K562 (cell line): ENCODE results near the gene BPTF. TPM values are rescaled to one million over a fixed set of nuclear protein-coding genes. Genes with fewer than 3 reads are reported as not detected.

ENCODE experiments used
- ATAC-seq: fragments of 200-7000 bp; cut with Tn5 transposase; 3 replicates; pipeline ENCODE4 v1.9.1; 2020; ENCODE audit warnings: moderate library complexity
- BruUV-seq: library from RNA; stranded (reverse); fragments of 400-500 nt; replicated peaks from 2 replicates; lab custom pipeline; 2021; lab: Mats Ljungman, UMichigan
- CTCF ChIA-PET: fragments of 300-600 bp; formaldehyde crosslinking; extraction: SDS; loops from one replicate; lab custom pipeline; 2021; ENCODE audit warnings: low intra/inter-chr PET ratio; lab: Yijun Ruan, JAX
- POLR2A ChIA-PET: fragments of 300-600, 350-650 bp; sonication (Branson Sonifier 250); formaldehyde crosslinking; extraction: SDS; loops from one replicate; lab custom pipeline; 2021; ENCODE audit warnings: antibody characterized with exemption, inconsistent platforms; lab: Yijun Ruan, JAX
- DNase-seq, 4 experiments: peaks; one replicate each; pipeline versions ENCODE4 v3.0.0 to v3.0.0-alpha.2; 2011 to 2018; ENCODE audit warnings: low spot score in 3 of 4, mixed read lengths in 3 of 4; ENCODE audit errors: extremely low read depth in 1 of 4
- FAIRE-seq: peaks from 2 replicates; lab custom pipeline; 2011; peaks lifted over from hg19 to GRCh38; lab: Jason Lieb, UNC
- H2AFZ ChIP-seq: 2 replicates; pipeline ENCODE4 v1.6.0; 2011; ENCODE audit warnings: low read depth, low read length, control low read depth, inconsistent platforms
- H3K27ac ChIP-seq: fragments of 200-600 bp; 3 replicates; pipeline ENCODE4 v1.8.0; 2011; ENCODE audit warnings: low read depth, mild to moderate bottlenecking, control low read depth, inconsistent platforms, low read length, moderate library complexity, mixed read lengths; ENCODE audit errors: extremely low read depth
- H3K27me3 ChIP-seq, 2 experiments: fragments of 300-600 bp in 1 of 2; 2 replicates in 1 of 2; 3 replicates in 1 of 2; pipeline versions ENCODE4 v1.6.0 to v1.8.0; 2011; ENCODE audit warnings: inconsistent platforms in 2 of 2, low read length in 2 of 2, mild to moderate bottlenecking in 1 of 2, mixed read lengths in 1 of 2, moderate library complexity in 1 of 2; ENCODE audit not compliant: control insufficient read depth in 2 of 2, insufficient read depth in 2 of 2
- H3K36me3 ChIP-seq: fragments of 300-600 bp; 3 replicates; pipeline ENCODE4 v1.8.0; 2011; ENCODE audit warnings: mild to moderate bottlenecking, low read length, inconsistent platforms; ENCODE audit not compliant: control insufficient read depth, insufficient read depth
- H3K4me1 ChIP-seq, 2 experiments: fragments of 200-600 bp in 1 of 2; replicated peaks in 1 of 2; 2 replicates in 1 of 2; 3 replicates in 1 of 2; pipeline versions ENCODE4 v1.5.1 to v1.8.0; 2011; ENCODE audit warnings: inconsistent platforms in 2 of 2, low read length in 2 of 2, mild to moderate bottlenecking in 1 of 2, mixed read lengths in 1 of 2, moderate library complexity in 1 of 2; ENCODE audit not compliant: control insufficient read depth in 2 of 2, insufficient read depth in 2 of 2
- H3K4me2 ChIP-seq: 2 replicates; pipeline ENCODE4 v1.6.1; 2011; ENCODE audit warnings: low read length, control low read depth, inconsistent platforms, mixed read lengths; ENCODE audit not compliant: insufficient read depth
- H3K4me3 ChIP-seq: fragments of 200-600 bp; sonication (generic), shearing (Covaris generic); 2 replicates; pipeline ENCODE4 v1.5.1; 2016; ENCODE audit warnings: control low read depth, inconsistent platforms
- H3K79me2 ChIP-seq: fragments of 200-600 bp; 3 replicates; pipeline ENCODE4 v1.8.0; 2011; ENCODE audit warnings: low read length, inconsistent platforms; ENCODE audit not compliant: control insufficient read depth, insufficient read depth
- H3K9ac ChIP-seq, 2 experiments: 2 replicates each; pipeline versions ENCODE4 v1.6.0 to v1.6.1; 2011; ENCODE audit warnings: low read depth in 2 of 2, low read length in 2 of 2, control low read depth in 1 of 2, inconsistent platforms in 1 of 2, mild to moderate bottlenecking in 1 of 2, mixed read lengths in 1 of 2; ENCODE audit not compliant: insufficient read depth in 1 of 2
- H3K9me1 ChIP-seq: one replicate; pipeline ENCODE4 v1.6.0; 2011; ENCODE audit warnings: inconsistent platforms, mild to moderate bottlenecking, low read length, moderate library complexity; ENCODE audit not compliant: control insufficient read depth, insufficient read depth
- H3K9me3 ChIP-seq: replicated peaks from 2 replicates; pipeline ENCODE4 v1.5.1; 2011; ENCODE audit warnings: low read depth, low read length, inconsistent platforms; ENCODE audit not compliant: control insufficient read depth, insufficient read depth
- H4K20me1 ChIP-seq: replicated peaks from 2 replicates; pipeline ENCODE4 v1.6.1; 2011; ENCODE audit warnings: low read length, inconsistent platforms, mixed read lengths; ENCODE audit not compliant: control insufficient read depth, insufficient read depth
- CEBPG ChIP-seq, 3 experiments: fragments of 200-800 bp in 1 of 3; sonication (Bioruptor generic) in 1 of 3; sonication (generic) in 1 of 3; formaldehyde crosslinking in 1 of 3; IDR thresholded peaks in 2 of 3; conservative IDR thresholded peaks in 1 of 3; 2 replicates each; pipeline versions ENCODE4 v1.6.1 to v1.8.0; 2016 to 2022; ENCODE audit warnings: missing compliant biosample characterization in 2 of 3, missing genetic modification characterization in 2 of 3, mild to moderate bottlenecking in 1 of 3, missing genetic modification reagents in 1 of 3
- HNRNPLL ChIP-seq: fragments of 200-400 bp; formaldehyde crosslinking; IDR thresholded peaks from 2 replicates; pipeline ENCODE4 v1.6.1; 2017; ENCODE audit warnings: low read length, low read depth, mild to moderate bottlenecking; ENCODE audit not compliant: poor library complexity, severe bottlenecking
- KAT8 ChIP-seq: fragments of 450-650 bp; IDR thresholded peaks from 2 replicates; pipeline ENCODE4 v1.6.1; 2016; ENCODE audit warnings: low read depth, mild to moderate bottlenecking
- KLF13 ChIP-seq: fragments of 450-650 bp; IDR thresholded peaks from 2 replicates; pipeline ENCODE4 v1.6.1; 2016; ENCODE audit warnings: missing genetic modification characterization, low read depth, mild to moderate bottlenecking, missing compliant biosample characterization, moderate library complexity, borderline replicate concordance
- MEF2D ChIP-seq: conservative IDR thresholded peaks from 2 replicates; pipeline ENCODE4 v1.6.1; 2016; ENCODE audit warnings: low read depth, missing genetic modification characterization, missing compliant biosample characterization
- MITF ChIP-seq: IDR thresholded peaks from 2 replicates; pipeline ENCODE4 v1.6.1; 2014; ENCODE audit warnings: antibody characterized with exemption
- NFIC ChIP-seq: fragments of 450-650 bp; IDR thresholded peaks from 2 replicates; pipeline ENCODE4 v1.6.1; 2017; ENCODE audit warnings: mild to moderate bottlenecking, inconsistent platforms
- WGBS: fragments of 100-300 bp; shearing (Covaris generic); methylation state at CpG from one replicate; pipeline ENCODE4 v1.1.6; 2016; ENCODE audit warnings: low coverage, mixed read lengths; ENCODE audit not compliant: insufficient coverage; ENCODE audit errors: missing lambda C conversion rate; 5-methylcytosine and 5-hydroxymethylcytosine counted together
- in situ Hi-C: fragments of 300-500 bp; cut with MboI; formaldehyde crosslinking; loops from 4 replicates; pipeline ENCODE4 v1.15.0; 2018; ENCODE audit warnings: inconsistent platforms, mixed read lengths
- intact Hi-C: fragments of 100-400 bp; cut with micrococcal nuclease; formaldehyde crosslinking; loops from 2 replicates; pipeline ENCODE4 v1.14.2; 2022
- polyA plus RNA-seq, 8 experiments: library from polyadenylated mRNA; depleted of rRNA in 4 of 8; stranded (reverse) in 5 of 8; unstranded in 3 of 8; fragments of >200 nt; fragmentation: Nextera tagmentation in 2 of 8; fragmentation: Illumina TruSeq in 1 of 8; extraction: Ambion mirVana in 2 of 8; extraction: Trizol in 1 of 8; gene quantifications; 2 replicates each; pipeline versions ENCODE4 v1.2.1 to v1.2.3, GENCODE V29; 2011 to 2014; ENCODE audit warnings: inconsistent platforms in 1 of 8, missing spikeins in 1 of 8
- total RNA-seq, 7 experiments: library from RNA; depleted of rRNA in 6 of 7; stranded (reverse); fragments of >200 nt in 6 of 7; fragmentation: Illumina TruSeq in 2 of 7; extraction: Trizol in 2 of 7; gene quantifications; 2 replicates each; pipeline versions ENCODE4 v1.2.1 to v1.2.3, GENCODE V29; 2011 to 2021; ENCODE audit warnings: low replicate concordance in 1 of 7
- TF ChIP-seq, protein P1 (sequence below): sonication (generic); formaldehyde crosslinking; IDR thresholded peaks from 2 replicates; pipeline ENCODE4 v1.8.1; 2023; ENCODE audit warnings: mild to moderate bottlenecking, missing genetic modification reagents

Gene BPTF
- total and polyA plus RNA-seq, 9 of the 15 experiments (the other 6 are each of a cell fraction or from before 2014, with no cell fraction given): 12.5 to 52.1 (median 26.9) TPM

DNA sequence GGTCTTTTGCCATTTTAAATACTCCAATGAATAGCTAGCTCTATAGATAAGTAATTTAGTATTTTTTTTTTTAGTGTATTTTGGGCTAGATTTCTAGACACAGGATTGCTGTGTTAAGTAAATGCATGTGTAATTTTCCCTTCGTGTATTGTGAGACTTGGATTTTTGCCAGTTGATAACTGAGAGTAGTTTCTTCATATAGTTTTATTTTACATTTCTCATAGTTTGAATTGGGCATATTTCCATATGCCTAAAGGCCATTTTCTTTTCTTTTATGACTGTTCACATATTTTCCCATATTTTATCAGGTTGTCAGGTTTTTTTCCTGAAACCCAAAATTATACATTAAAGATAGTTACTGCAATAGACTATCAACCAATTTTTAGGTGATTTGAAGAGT, 59.4 kb downstream of the BPTF start:
- WGBS: 31% methylated on average over 1 of the region's 1 CpG
- no peak overlapping the region for H3K27ac ChIP-seq
- ChIA-PET POLR2A (interaction anchor here (1.1 kb wide), 1 partner anchor 54 kb away, joined by 3 read pairs; no protein-coding TSS in a partner anchor), CTCF (no interaction called here)
- ATAC-seq: no peak
- peaks cover 42% of the 10 kb centered on the region for H3K36me3 ChIP-seq
- H4K20me1 ChIP-seq: no peaks in the 10 kb centered on the region
- H3K4me2 ChIP-seq: no peak overlapping the region
- no TSS peak for BruUV-seq
- H3K4me1 ChIP-seq: no peaks in the 10 kb centered on the region; a peak in 1 of 5 replicates
- no peak for TF ChIP-seq KAT8
- peak; percentile 22; the same call in 1 of the 2 replicates for TF ChIP-seq NFIC
- no peak for DNase-seq
- FAIRE-seq: no peak
- intact Hi-C loops (no loop called here), in situ Hi-C loops (no loop called here)
- H3K79me2 ChIP-seq: 0 out of 3 replicates have a peak, but pooled peaks cover 7% of the 10 kb centered on the region
- H3K9me3 ChIP-seq: no peaks in the 10 kb centered on the region
- H3K4me3 ChIP-seq: no peak overlapping the region
- no peaks in the 10 kb centered on the region for H3K9me1 ChIP-seq
- no peak overlapping the region for H2AFZ ChIP-seq
- H3K9ac ChIP-seq: no peak overlapping the region
- no peaks in the 10 kb centered on the region for H3K27me3 ChIP-seq

- Histone ChIP-seq H3K79me2 (no peaks in the 10 kb centered on the region), H3K4me2 (no peak overlapping the region), H3K9me3 (no peaks in the 10 kb centered on the region), H4K20me1 (no peaks in the 10 kb centered on the region), H3K36me3 (peaks cover 61% of the 10 kb centered on the region), H3K9ac (no peak overlapping the region), H3K27me3 (no peaks in the 10 kb centered on the region), H3K9me1 (no peaks in the 10 kb centered on the region), H3K27ac (no peak overlapping the region), H2AFZ (no peak overlapping the region), H3K4me3 (no peak overlapping the region), H3K4me1 (no peaks in the 10 kb centered on the region)
- no peak for FAIRE-seq
- ATAC-seq: no peak
- peak in 1 of 4 experiments; percentile 25 for DNase-seq
- ChIA-PET CTCF (no interaction called here), POLR2A (interaction anchor here (0.6 to 1.6 kb wide), 2 partner anchors 10 to 33 kb away, joined by 3 to 5 read pairs; no protein-coding TSS in a partner anchor)
- WGBS: 67% methylated on average over 6 of the region's 6 CpGs
- BruUV-seq: no TSS peak
- intact Hi-C loops (no loop called here), in situ Hi-C loops (no loop called here)
- no peak for TF ChIP-seq KLF13
- no peak for TF ChIP-seq CEBPG (CRISPR knock-in tag; IDR thresholded peaks at IDR 0.05)
- TF ChIP-seq CEBPG (tag; conservative IDR thresholded peaks at IDR 0.05 in 1 of 2, IDR thresholded peaks at IDR 0.05 in 1 of 2): peak; percentile 13 to 31; a peak in 1 of 4 replicates
- no peak for TF ChIP-seq MEF2D
- no peak for TF ChIP-seq MITF
- TF ChIP-seq HNRNPLL: no peak
- TF ChIP-seq, protein P1, sequence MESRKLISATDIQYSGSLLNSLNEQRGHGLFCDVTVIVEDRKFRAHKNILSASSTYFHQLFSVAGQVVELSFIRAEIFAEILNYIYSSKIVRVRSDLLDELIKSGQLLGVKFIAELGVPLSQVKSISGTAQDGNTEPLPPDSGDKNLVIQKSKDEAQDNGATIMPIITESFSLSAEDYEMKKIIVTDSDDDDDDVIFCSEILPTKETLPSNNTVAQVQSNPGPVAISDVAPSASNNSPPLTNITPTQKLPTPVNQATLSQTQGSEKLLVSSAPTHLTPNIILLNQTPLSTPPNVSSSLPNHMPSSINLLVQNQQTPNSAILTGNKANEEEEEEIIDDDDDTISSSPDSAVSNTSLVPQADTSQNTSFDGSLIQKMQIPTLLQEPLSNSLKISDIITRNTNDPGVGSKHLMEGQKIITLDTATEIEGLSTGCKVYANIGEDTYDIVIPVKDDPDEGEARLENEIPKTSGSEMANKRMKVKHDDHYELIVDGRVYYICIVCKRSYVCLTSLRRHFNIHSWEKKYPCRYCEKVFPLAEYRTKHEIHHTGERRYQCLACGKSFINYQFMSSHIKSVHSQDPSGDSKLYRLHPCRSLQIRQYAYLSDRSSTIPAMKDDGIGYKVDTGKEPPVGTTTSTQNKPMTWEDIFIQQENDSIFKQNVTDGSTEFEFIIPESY (CRISPR knock-in tag): peak; percentile 79
These were observed 66.3 kb downstream of the BPTF start for GRCh38 chr17:67891481-67892119.
